Neural cell (in vitro differentiated cells): Measurements from ENCODE around the gene NRXN2.

ENCODE experiments used
- CTCF ChIP-seq: fragments of 450-650 bp; IDR thresholded peaks from 2 replicates; pipeline ENCODE4 v1.5.1; 2014; ENCODE audit warnings: antibody characterized with exemption, mild to moderate bottlenecking, moderate library complexity; ENCODE audit not compliant: poor library complexity, severe bottlenecking
- EP300 ChIP-seq: fragments of 450-650 bp; conservative IDR thresholded peaks from 2 replicates; pipeline ENCODE4 v1.6.1; 2014; ENCODE audit warnings: antibody characterized with exemption, mild to moderate bottlenecking, moderate library complexity; ENCODE audit not compliant: poor library complexity, severe bottlenecking
- EZH2 ChIP-seq: fragments of 200-600, 300-800 bp; shearing (Covaris generic), sonication (generic); IDR thresholded peaks from 2 replicates; pipeline ENCODE4 v1.6.1; 2014; ENCODE audit warnings: antibody characterized with exemption, low read length, borderline replicate concordance, mild to moderate bottlenecking; ENCODE audit not compliant: insufficient read depth, poor library complexity, severe bottlenecking
- MXI1 ChIP-seq: fragments of 450-650 bp; conservative IDR thresholded peaks from 2 replicates; pipeline ENCODE4 v1.6.1; 2014; ENCODE audit warnings: antibody characterized with exemption, mild to moderate bottlenecking; ENCODE audit not compliant: poor library complexity, severe bottlenecking
- POLR2AphosphoS5 ChIP-seq: IDR thresholded peaks from 2 replicates; pipeline ENCODE4 v1.6.1; 2012
- RAD21 ChIP-seq: fragments of 450-650 bp; conservative IDR thresholded peaks from 2 replicates; pipeline ENCODE4 v1.6.1; 2014; ENCODE audit warnings: antibody characterized with exemption, mild to moderate bottlenecking, moderate library complexity
- REST ChIP-seq: IDR thresholded peaks from 2 replicates; pipeline ENCODE4 v1.6.1; 2012; ENCODE audit warnings: borderline replicate concordance
- SMC3 ChIP-seq: fragments of 450-650 bp; conservative IDR thresholded peaks from 2 replicates; pipeline ENCODE4 v1.6.1; 2014; ENCODE audit warnings: antibody characterized with exemption, mild to moderate bottlenecking, moderate library complexity; ENCODE audit not compliant: poor library complexity
- TAF1 ChIP-seq: IDR thresholded peaks from 2 replicates; pipeline ENCODE4 v1.6.1; 2012; ENCODE audit warnings: low read depth

- TF ChIP-seq TAF1 (no peak), EZH2 (no peak), EP300 (no peak), RAD21 (no peak), POLR2AphosphoS5 (no peak), SMC3 (no peak), CTCF (no peak), REST (no peak), MXI1 (no peak)
Measured at GRCh38 chr11:64580412-64580811, 142.6 kb downstream of the NRXN2 start.
